ENCODE data around the gene KRTAP5-11.

The KRTAP5-11 gene

GRCh38 chr11:71556018-71556417 is 26.7 kb downstream of the KRTAP5-11 start:
- no peak for TF ChIP-seq CTCF (conservative IDR thresholded peaks at IDR 0.05; ENCODE audit: low read length)
- H3K4me3 ChIP-seq (ENCODE audit: low read length) = no peak overlapping the region
- no peak for DNase-seq (ENCODE audit: low read depth)

- H3K4me3 ChIP-seq (ENCODE audit: low read length) = no peak overlapping the region
- TF ChIP-seq CTCF (conservative IDR thresholded peaks at IDR 0.05; ENCODE audit: low read length) = no peak
- no peak for DNase-seq (ENCODE audit: low read depth)
These were observed 27.2 kb downstream of the KRTAP5-11 start for GRCh38 chr11:71555508-71555907.

- DNase-seq (ENCODE audit: low read depth) = no peak
- H3K4me3 ChIP-seq (ENCODE audit: low read length) = no peak overlapping the region
- TF ChIP-seq CTCF (conservative IDR thresholded peaks at IDR 0.05; ENCODE audit: low read length) = no peak
These were observed 27.7 kb downstream of the KRTAP5-11 start for GRCh38 chr11:71554996-71555395.

- DNase-seq (ENCODE audit: low read depth) = no peak
- no peak for TF ChIP-seq CTCF (conservative IDR thresholded peaks at IDR 0.05; ENCODE audit: low read length)
- no peak overlapping the region for H3K4me3 ChIP-seq (ENCODE audit: low read length)
These were observed 31.0 kb downstream of the KRTAP5-11 start for GRCh38 chr11:71551711-71552110.

GRCh38 chr11:71548716-71549151 is 33.9 kb downstream of the KRTAP5-11 start:
- TF ChIP-seq CTCF (conservative IDR thresholded peaks at IDR 0.05; ENCODE audit: low read length) = no peak
- no peak overlapping the region for H3K4me3 ChIP-seq (ENCODE audit: low read length)
- no peak for DNase-seq (ENCODE audit: low read depth)

GRCh38 chr11:71548120-71548519 is 34.6 kb downstream of the KRTAP5-11 start, which contains the start of gene KRTAP5-9:
Gene KRTAP5-9 (plus strand): TSS chr11:71548420. CDS start chr11:71548658, 238 bp downstream.
- no peak for TF ChIP-seq CTCF (conservative IDR thresholded peaks at IDR 0.05; ENCODE audit: low read length)

GRCh38 chr11:71545405-71545966 is 37.2 kb downstream of the KRTAP5-11 start:
- DNase-seq (ENCODE audit: low read depth) = no peak
- no peak overlapping the region for H3K4me3 ChIP-seq (ENCODE audit: low read length)
- no peak for TF ChIP-seq CTCF (conservative IDR thresholded peaks at IDR 0.05; ENCODE audit: low read length)

More at GRCh38 chr11:71548120-71548519, 34.6 kb downstream of the KRTAP5-11 start, which contains the start of gene KRTAP5-9:
- DNase-seq (ENCODE audit: low read depth) = no peak
- H3K4me3 ChIP-seq (ENCODE audit: low read length) = no peak within 1 kb of the TSS

Measured in AG10803 (cell line).